Activated CD4-positive, alpha-beta T cell treated with anti-CD3 and anti-CD28 coated beads, Interleukin-2, amount 50 U/mL, for 16 hours (primary cell): ENCODE measurements around the gene SNCG.
"Not testable (repeated sequence)": the region's sequence is repeated elsewhere in the genome, so short reads cannot be mapped to it uniquely, and the experiment has no call there.

Source experiments
- DNase-seq: peaks from one replicate; pipeline ENCODE4 v3.0.0-alpha.2; 2020

SNCG gene

GRCh38 chr10:86979977-86980448 is 21.6 kb downstream of the SNCG start:
- no peak for DNase-seq

DNA sequence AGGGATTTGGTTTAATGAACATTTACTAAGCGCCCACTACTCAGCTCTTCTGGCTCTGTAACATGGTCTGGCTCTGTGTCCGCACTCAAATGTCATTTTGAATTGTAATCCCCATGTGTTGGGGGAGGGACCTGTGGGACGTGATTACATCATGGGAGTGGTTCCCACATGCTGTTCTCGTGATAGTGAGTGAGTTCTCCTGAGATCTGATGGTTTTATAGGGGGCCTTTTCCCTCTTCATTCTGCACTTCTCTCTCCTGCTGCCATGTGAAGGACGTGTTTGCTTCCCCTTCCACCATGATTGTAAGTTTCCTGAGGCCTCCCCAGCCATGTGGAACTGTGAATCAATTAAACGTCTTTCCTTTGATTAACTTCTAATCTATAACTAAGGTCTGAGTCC is 22.6 kb downstream of the SNCG start:
- not testable (repeated sequence) for DNase-seq

DNA sequence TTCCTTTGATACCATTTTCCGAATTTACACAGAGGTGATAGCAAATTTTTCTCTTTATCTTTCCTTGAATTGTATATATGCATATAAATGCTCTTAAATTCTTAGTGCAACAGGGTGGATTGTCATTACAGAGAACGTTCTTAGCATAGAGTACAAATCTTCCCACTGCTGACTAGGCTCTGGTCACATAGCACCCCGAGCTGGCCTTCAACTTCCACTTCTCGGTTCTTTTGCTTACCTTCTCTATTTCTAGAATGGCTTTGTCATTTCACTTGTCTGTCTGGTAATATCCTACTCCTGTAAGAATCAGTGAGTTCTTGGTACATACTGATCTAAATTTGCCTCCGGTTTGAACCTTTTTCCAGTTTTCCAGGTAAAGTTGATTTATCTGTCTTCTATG is 23.3 kb downstream of the SNCG start:
- DNase-seq, result no peak

- DNase-seq, result not testable (repeated sequence)
Observed at GRCh38 chr10:86984498-86984897, 26.1 kb downstream of the SNCG start.

DNA sequence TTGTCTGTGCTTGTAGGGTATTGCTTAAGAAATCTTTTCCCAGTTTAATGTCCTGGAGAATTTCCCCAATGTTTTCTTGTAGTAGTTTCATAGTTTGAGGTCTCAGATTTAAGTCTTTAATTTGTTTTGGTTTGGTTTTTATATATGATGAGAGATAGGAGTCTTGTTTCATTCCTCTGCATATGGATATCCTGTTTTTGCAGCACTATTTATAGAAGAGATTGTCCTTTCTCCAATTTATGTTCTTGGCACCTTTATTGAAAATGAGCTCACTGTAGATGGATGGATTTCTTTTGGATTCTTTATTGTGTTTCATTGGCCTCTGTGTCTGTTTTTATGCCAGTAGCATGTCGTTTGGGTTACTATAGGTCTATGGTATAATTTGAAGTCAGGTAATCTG is 30.1 kb downstream of the SNCG start:
- DNase-seq, result no peak

DNA sequence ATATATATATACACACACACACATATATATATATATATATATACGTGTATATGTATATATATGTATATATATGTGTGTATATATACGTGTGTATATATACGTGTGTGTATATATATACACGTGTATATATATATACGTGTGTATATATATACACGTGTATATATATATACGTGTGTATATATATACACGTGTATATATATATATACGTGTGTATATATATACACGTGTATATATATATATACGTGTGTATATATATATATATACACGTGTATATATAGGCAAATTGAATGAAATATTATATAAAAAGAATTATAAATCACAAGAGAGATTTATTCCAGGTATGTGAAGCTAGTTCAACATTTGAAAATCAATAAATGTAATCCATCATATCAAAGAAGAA is 33.0 kb downstream of the SNCG start:
- not testable (repeated sequence) for DNase-seq

GRCh38 chr10:86992456-86992855 is 34.1 kb downstream of the SNCG start:
- DNase-seq, result no peak

DNA sequence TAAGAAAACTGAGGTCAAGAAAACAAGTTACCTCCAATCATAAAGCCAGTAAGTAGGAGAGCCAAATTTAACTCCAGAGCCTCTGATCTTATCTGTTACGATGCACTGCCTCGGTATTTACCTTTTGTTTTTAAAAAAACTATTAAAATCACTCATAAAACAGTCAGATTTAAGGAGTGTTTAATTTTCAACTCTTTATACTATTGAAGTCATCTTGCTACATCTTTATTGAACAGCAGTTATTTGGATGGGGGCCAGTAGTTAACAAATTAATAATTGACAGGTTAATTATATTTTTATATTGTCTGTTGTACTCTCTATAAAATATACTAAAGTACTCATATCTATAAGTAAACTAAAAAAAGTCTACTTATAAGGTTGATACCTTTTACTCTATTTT is 34.5 kb downstream of the SNCG start:
- DNase-seq, result no peak

GRCh38 chr10:86999802-87000403 is 41.5 kb downstream of the SNCG start:
- DNase-seq, result not testable (repeated sequence)

DNA sequence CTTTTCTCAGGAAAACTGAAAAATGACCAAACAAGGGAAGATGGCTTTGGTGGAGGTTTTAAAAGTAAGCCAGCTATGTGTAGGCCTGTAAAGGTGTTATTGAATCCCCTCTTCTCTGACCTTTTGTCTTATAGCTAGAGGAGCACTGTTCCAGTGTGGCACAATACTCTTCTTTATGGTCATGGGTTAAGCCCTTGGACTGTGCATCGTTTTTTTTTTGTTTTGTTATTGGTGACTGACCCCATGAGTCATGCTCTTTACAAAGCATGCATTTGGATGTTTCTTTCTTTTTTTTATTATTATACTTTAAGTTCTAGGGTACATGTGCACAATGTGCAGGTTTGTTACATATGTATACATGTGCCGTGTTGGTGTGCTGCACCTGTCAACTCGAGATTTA is 42.1 kb downstream of the SNCG start:
- DNase-seq, result no peak

DNA sequence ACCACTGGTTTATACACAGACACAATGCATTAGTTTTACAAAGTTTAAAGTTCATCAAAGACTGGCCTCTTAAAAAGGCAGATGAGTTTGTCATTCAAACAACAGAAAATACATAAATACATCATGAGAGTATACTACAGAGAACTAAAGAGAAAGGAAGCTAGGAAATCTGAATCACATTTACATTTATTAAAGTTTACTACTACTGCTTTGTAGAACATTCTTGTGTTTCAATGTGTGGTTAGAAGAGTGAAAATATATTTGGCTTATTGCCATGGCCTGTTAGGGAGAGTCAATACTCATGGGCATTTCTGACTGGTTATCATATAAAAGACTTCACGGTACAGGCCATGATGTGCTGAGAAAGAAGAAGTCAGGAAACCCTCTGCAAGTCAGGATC is 48.7 kb downstream of the SNCG start:
- not testable (repeated sequence) for DNase-seq

- DNase-seq, result not testable (repeated sequence)
Observed at GRCh38 chr10:87007674-87008073, 49.3 kb downstream of the SNCG start.

GRCh38 chr10:87008303-87008702 is 49.9 kb downstream of the SNCG start:
- not testable (repeated sequence) for DNase-seq

DNA sequence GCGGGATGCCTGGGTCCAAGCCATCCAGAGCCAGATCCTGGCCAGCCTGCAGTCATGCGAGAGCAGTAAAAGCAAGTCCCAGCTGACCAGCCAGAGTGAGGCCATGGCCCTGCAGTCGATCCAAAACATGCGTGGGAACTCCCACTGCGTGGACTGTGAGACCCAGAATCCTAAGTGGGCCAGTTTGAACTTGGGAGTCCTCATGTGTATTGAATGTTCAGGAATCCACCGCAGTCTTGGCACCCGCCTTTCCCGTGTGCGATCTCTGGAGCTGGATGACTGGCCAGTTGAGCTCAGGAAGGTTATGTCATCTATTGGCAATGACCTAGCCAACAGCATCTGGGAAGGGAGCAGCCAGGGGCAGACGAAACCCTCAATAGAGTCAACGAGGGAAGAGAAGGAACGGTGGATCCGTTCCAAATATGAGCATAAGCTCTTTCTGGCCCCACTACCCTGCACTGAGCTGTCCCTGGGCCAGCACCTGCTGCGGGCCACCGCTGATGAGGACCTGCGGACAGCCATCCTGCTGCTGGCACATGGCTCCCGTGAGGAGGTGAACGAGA is 50.8 kb downstream of the SNCG start:
- DNase-seq, result not testable (repeated sequence)
